ENCODE results near the gene RBPMS2. TPM values are rescaled to one million over a fixed set of nuclear protein-coding genes. Genes with fewer than 3 reads are reported as not detected.
A peak's percentile ranks its signal among the peaks of the same experiment; 100 is the strongest.

Gene RBPMS2
- total and polyA plus RNA-seq, 2 of the 8 experiments (the other 6 are each of a cell fraction or from before 2014, with no cell fraction given), result 55.8 to 238 TPM

DNA sequence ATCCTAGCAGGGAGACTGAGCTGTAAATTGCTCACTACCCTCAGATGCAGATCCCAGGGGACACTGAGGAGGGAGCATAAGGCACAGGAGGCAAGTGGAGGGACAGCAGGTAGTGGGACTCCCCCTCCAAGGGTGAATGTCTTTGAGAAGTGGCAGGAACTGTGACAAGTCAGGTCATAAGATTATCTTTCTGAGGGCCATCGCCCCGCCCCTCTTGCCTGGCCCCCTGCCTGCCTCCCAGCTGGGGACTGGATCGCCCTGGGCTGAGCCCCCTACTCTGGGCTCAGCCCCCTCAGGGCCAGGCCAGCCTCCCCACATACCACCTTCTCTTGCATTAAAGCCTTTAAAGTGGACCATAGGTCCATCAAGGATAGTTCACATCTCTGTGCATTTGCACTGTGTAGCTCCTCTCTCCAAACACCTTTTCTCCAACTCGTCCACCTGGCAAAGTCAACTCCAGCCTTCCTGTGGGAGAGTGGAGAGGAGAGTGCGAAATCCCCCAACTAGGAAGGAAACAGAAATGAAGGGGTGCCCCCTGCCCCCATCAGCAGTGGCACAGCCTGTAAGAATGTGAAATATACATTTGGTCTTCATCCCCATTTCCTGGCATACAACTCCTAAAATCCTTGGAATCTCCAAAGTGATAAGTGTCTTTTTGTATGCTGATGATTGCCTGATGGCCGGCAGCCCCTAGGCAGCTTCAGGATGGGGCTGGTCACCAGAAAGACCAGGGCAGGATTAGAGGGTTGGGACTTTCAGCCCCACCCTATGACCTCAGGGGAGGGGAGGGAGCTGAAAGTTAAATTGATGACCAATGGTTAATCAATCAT is 35.3 kb upstream of the RBPMS2 start (continued):
- TF ChIP-seq HDAC2 (IDR thresholded peaks at IDR 0.05; ENCODE audit: borderline replicate concordance in 1 of 2, low read depth in 2 of 2, low read length in 2 of 2) (peak in 1 of 2 experiments; percentile 49; a peak in 1 of 4 replicates), POLR2AphosphoS5 (IDR thresholded peaks at IDR 0.05; ENCODE audit: low read depth, low read length) (peak; percentile 53; the same call in 1 of the 2 replicates), NANOG (IDR thresholded peaks at IDR 0.05; ENCODE audit: insufficient read depth, low read depth, low read length, poor library complexity, severe bottlenecking) (peak; percentile 85)

Data from H1 (cell line).